ENCODE results near the gene EML4. TPM values are rescaled to one million over a fixed set of nuclear protein-coding genes. Genes with fewer than 3 reads are reported as not detected.
A peak's percentile ranks its signal among the peaks of the same experiment; 100 is the strongest.

Gene EML4
- total RNA-seq (2021) (93.7 and 103 TPM in 2 replicates), Bru-seq, nascent RNA (percentile 93 among the genes with signal in this experiment), BruChase-seq, experiment 1, labeled RNA remaining after a 2-hour chase (percentile 89 among the genes with signal in this experiment), BruChase-seq, experiment 2, labeled RNA remaining after a 6-hour chase (percentile 88 among the genes with signal in this experiment)
- long read RNA-seq, full-length matches to known transcripts: 101 of 159 reads
- long read RNA-seq, partial matches to known transcripts: 29 of 159 reads
- long read RNA-seq, other reads (novel, unspliced or antisense): 29 of 159 reads

- peak; percentile 88 for DNase-seq (ENCODE audit: low spot score)
- intact Hi-C loops (cut with micrococcal nuclease; ENCODE audit: unreplicated experiment): no loop called here
- H3K27me3 ChIP-seq (replicated peaks; ENCODE audit: insufficient read depth, low read depth, low read length, poor library complexity): no peaks in the 10 kb centered on the region
- H3K4me3 ChIP-seq (ENCODE audit: low read depth, low read length, poor library complexity, severe bottlenecking): peak within 1 kb of the TSS; percentile 69
- POLR2A ChIA-PET (ENCODE audit: low non-redundant PET): no interaction called here
- H3K36me3 ChIP-seq (ENCODE audit: insufficient read depth, low read length, poor library complexity, severe bottlenecking): no peaks in the 10 kb centered on the region
- H3K9me3 ChIP-seq (ENCODE audit: low read depth, low read length, poor library complexity, severe bottlenecking): no peaks in the 10 kb centered on the region
- BruUV-seq (replicated peaks): no TSS peak
- CTCF ChIA-PET: no interaction called here
- peak within 1 kb of the TSS; percentile 81 for H3K27ac ChIP-seq (ENCODE audit: low read depth, low read length, poor library complexity, severe bottlenecking)
- H3K4me1 ChIP-seq (ENCODE audit: insufficient read depth, low read length, poor library complexity, severe bottlenecking): peaks cover 24% of the 10 kb centered on the region
- TF ChIP-seq EZH2 (IDR thresholded peaks at IDR 0.05; ENCODE audit: borderline replicate concordance, low read depth, low read length, poor library complexity, severe bottlenecking) (no peak), CTCF (conservative IDR thresholded peaks at IDR 0.05; ENCODE audit: low read depth, low read length) (no peak)
Observed at GRCh38 chr2:42169100-42169873, at the start of gene EML4. TSS of gene EML4 (plus strand) at chr2:42169353. CDS start at chr2:42169612, 259 bp downstream.

- POLR2A ChIA-PET (ENCODE audit: low non-redundant PET): no interaction called here
- CTCF ChIA-PET: no interaction called here
- intact Hi-C loops (cut with micrococcal nuclease; ENCODE audit: unreplicated experiment): no loop called here
- no peak overlapping the region for H3K4me3 ChIP-seq (ENCODE audit: low read depth, low read length, poor library complexity, severe bottlenecking)
- no peak for DNase-seq (ENCODE audit: low spot score)
- H3K27me3 ChIP-seq (replicated peaks; ENCODE audit: insufficient read depth, low read depth, low read length, poor library complexity): no peaks in the 10 kb centered on the region
- no peak overlapping the region for H3K27ac ChIP-seq (ENCODE audit: low read depth, low read length, poor library complexity, severe bottlenecking)
- H3K4me1 ChIP-seq (ENCODE audit: insufficient read depth, low read length, poor library complexity, severe bottlenecking): peaks cover 27% of the 10 kb centered on the region
- no peaks in the 10 kb centered on the region for H3K36me3 ChIP-seq (ENCODE audit: insufficient read depth, low read length, poor library complexity, severe bottlenecking)
- peaks cover 5% of the 10 kb centered on the region for H3K9me3 ChIP-seq (ENCODE audit: low read depth, low read length, poor library complexity, severe bottlenecking)
- no TSS peak for BruUV-seq (replicated peaks)
- no peak for TF ChIP-seq EZH2 (IDR thresholded peaks at IDR 0.05; ENCODE audit: borderline replicate concordance, low read depth, low read length, poor library complexity, severe bottlenecking)
- TF ChIP-seq CTCF (conservative IDR thresholded peaks at IDR 0.05; ENCODE audit: low read depth, low read length): no peak
Observed at GRCh38 chr2:42123426-42123825, 45.7 kb upstream of the EML4 start.

GRCh38 chr2:42124011-42124785 lies 45.0 kb upstream of the EML4 start:
- no TSS peak for BruUV-seq (replicated peaks)
- H3K27ac ChIP-seq (ENCODE audit: low read depth, low read length, poor library complexity, severe bottlenecking): no peak overlapping the region
- H3K9me3 ChIP-seq (ENCODE audit: low read depth, low read length, poor library complexity, severe bottlenecking): peaks cover 5% of the 10 kb centered on the region
- no peaks in the 10 kb centered on the region for H3K36me3 ChIP-seq (ENCODE audit: insufficient read depth, low read length, poor library complexity, severe bottlenecking)
- no peaks in the 10 kb centered on the region for H3K27me3 ChIP-seq (replicated peaks; ENCODE audit: insufficient read depth, low read depth, low read length, poor library complexity)
- ChIA-PET CTCF (interaction anchor here (0.6 kb wide), 1 partner anchor 386 kb away, joined by 10 read pairs; no protein-coding TSS in a partner anchor), POLR2A (ENCODE audit: low non-redundant PET) (no interaction called here)
- DNase-seq (ENCODE audit: low spot score): no peak
- peaks cover 27% of the 10 kb centered on the region for H3K4me1 ChIP-seq (ENCODE audit: insufficient read depth, low read length, poor library complexity, severe bottlenecking)
- no peak overlapping the region for H3K4me3 ChIP-seq (ENCODE audit: low read depth, low read length, poor library complexity, severe bottlenecking)
- no peak for TF ChIP-seq CTCF (conservative IDR thresholded peaks at IDR 0.05; ENCODE audit: low read depth, low read length)
- no peak for TF ChIP-seq EZH2 (IDR thresholded peaks at IDR 0.05; ENCODE audit: borderline replicate concordance, low read depth, low read length, poor library complexity, severe bottlenecking)
- intact Hi-C loops (cut with micrococcal nuclease; ENCODE audit: unreplicated experiment): no loop called here

All from A673 (cell line).